CD4-positive, alpha-beta T cell treated with Interleukin-4 for 4 hours (primary cell): ENCODE measurements around the gene RALGAPA2.
"Not testable (repeated sequence)": the region's sequence is repeated elsewhere in the genome, so short reads cannot be mapped to it uniquely, and the experiment has no call there.

ENCODE experiments used
- DNase-seq: peaks from one replicate; pipeline ENCODE4 v3.0.0-alpha.2; 2020

Gene RALGAPA2

DNA sequence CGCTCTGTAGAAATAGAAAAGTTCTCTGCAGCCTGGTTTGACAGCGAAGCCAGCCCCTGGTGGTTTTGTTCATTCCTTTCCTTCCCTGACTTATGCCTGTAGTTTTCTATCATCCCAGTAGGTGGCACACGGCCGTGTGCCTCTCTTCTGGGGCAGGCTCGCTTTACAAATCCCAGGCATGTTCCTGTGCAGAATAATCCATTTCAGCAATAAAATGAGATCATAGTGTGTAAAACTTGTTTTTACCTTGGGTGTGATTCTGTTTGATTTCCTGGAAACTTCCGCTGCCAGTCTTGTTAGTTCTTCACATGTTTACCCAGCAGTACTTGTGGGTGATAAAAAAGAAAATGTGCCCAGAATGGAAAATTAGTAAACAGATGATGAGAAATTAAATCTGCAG lies 352.0 kb downstream of the RALGAPA2 start:
- peak; percentile 40 for DNase-seq

DNA sequence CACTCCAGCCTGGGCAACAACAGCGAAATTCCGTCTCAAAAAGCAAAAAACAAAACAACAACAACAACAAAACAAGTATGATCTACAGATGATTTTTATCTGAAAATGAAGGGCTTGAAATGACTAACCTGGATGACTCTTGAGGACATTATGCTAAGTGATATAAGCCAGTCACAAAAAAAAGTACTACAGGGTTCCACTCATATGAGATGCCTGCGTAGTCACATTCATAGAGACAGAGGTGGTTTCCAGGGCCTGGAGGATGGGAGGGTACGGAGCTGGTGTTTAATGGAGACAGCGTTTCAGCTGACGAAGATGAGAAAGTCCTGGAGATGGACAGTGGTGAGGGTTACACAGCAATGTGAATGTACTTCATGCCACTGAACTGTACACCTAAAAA lies 352.8 kb downstream of the RALGAPA2 start:
- no peak for DNase-seq

DNA sequence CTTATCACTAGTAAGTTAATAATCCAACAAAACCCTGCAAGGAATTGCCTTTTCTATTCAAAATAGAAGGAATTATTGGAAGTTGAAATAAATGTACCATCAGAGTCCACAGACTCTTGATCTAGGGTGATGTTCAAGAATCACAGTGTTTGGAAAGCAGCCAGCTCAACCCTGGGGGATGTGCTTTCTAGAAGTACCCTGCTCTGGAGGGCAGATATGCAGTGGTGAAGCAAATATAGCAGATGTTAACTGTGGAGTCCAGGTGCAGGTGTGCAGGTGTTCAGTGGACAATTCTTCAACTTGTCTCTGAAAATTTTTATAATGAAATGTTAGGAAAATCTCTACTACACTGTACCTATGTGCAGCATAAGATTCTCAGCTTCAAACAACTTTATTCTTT lies 353.6 kb downstream of the RALGAPA2 start:
- DNase-seq: no peak

DNA sequence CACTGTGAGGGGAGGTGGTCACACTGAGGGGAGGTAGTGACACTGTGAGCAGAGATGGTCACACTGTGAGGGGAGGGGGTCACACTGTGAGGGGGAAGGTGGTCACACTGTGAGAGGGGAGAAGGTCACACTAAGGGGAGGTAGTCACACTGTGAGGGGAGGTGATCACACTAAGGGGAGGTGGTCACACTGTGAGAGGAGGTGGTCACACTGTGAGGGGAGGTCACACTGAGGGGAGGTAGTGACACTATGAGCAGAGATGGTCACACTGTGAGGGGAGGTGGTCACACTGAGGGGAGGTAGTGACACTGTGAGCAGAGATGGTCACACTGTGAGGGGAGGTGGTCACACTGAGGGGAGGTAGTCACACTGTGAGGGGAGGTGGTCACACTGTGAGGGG lies 356.9 kb downstream of the RALGAPA2 start:
- DNase-seq: not testable (repeated sequence)

DNA sequence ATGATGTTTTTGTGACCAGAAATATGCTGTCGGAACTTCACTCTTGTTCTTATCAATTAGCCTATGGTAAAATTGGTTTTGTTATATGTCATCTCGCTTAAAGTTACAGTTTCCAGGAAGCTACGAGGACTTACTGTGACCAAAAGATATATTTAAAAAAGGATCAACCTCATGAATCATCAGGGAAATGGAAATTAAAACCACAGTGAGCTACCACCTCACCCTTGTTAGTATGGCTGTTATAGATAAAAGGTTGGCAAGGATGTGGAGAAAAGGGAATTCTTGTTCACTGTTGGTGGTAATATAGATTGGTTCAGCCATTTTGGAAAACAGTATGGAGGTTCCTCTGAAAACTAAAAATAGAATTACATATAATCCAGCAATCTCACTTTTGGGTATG lies 358.9 kb downstream of the RALGAPA2 start:
- no peak for DNase-seq

DNA sequence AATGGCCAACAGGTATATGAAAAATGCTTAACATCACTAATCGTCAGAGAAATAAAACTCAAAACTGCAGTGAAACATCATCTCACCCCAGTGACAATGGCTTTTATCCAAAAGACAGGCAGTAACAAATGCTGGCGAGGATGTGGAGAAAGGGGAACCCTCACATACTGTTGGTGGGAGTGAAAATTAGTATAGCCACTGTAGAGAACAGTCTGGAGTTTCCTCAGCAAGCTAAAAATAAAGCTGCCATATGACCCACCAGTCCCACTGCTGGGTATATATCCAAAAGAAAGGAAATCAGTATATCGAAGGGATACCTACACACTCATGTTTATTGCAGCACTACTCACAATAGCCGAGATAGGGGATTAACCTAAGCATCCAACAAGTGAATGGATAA lies 368.0 kb downstream of the RALGAPA2 start:
- no peak for DNase-seq

DNA sequence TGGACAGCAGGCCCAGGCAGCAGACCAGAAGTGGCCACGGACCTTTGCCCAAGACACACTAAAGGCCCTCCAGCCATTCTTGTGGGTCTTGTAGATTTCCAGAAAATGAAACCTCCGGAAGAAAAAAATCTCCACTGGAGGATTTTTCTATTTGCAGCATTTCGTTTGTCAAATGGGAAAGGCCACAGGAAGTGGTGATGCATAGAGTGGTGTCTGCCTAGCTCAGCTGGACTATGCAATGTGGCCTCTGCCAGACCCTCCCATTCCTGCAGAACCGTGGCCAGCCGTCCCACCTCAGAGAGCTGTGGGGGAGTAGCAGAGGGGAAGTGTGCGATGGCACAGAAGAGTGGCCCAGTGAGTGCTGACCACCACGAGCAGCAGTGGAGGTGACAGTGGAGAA lies 368.5 kb downstream of the RALGAPA2 start:
- DNase-seq: no peak
